SK-N-SH treated with all-trans-retinoic acid at 6 μM for 48 hours (cell line): Measurements from ENCODE around the gene GBP4.
"Not testable (repeated sequence)": the region's sequence is repeated elsewhere in the genome, so short reads cannot be mapped to it uniquely, and the experiment has no call there.

ENCODE experiments used
- ATAC-seq: fragments of 200-7000 bp; cut with Tn5 transposase; 3 replicates; pipeline ENCODE4 v1.9.1; 2020; ENCODE audit warnings: mild to moderate bottlenecking, moderate library complexity
- ARNTL ChIP-seq: fragments of 450-650 bp; formaldehyde crosslinking; IDR thresholded peaks from 2 replicates; pipeline ENCODE4 v1.5.0; 2020; ENCODE audit warnings: low read depth, mild to moderate bottlenecking, moderate library complexity, borderline replicate concordance
- BACH2 ChIP-seq: fragments of 250-450 bp; sonication (Bioruptor Pico); IDR thresholded peaks from 2 replicates; pipeline ENCODE4 v1.9.0; 2021; ENCODE audit warnings: mild to moderate bottlenecking, borderline replicate concordance
- CSRNP3 ChIP-seq: fragments of 250-450 bp; sonication (Bioruptor Pico); IDR thresholded peaks from 2 replicates; pipeline ENCODE4 v1.5.1; 2021; ENCODE audit warnings: mild to moderate bottlenecking, moderate library complexity
- ESRRG ChIP-seq: fragments of 250-450 bp; sonication (Bioruptor Pico); IDR thresholded peaks from 2 replicates; pipeline ENCODE4 v1.6.1; 2021; ENCODE audit warnings: mild to moderate bottlenecking
- GLIS3 ChIP-seq: fragments of 250-450 bp; sonication (Bioruptor Pico); IDR thresholded peaks from 2 replicates; pipeline ENCODE4 v1.5.0; 2020; ENCODE audit warnings: mild to moderate bottlenecking, moderate library complexity
- OSR1 ChIP-seq: fragments of 250-450 bp; sonication (Bioruptor Pico); IDR thresholded peaks from 2 replicates; pipeline ENCODE4 v1.8.0; 2022; ENCODE audit warnings: moderate library complexity, mild to moderate bottlenecking, inconsistent platforms
- POU6F1 ChIP-seq: fragments of 250-450 bp; sonication (Bioruptor Pico); IDR thresholded peaks from 2 replicates; pipeline ENCODE4 v1.8.0; 2021; ENCODE audit warnings: low read depth, mild to moderate bottlenecking, moderate library complexity, borderline replicate concordance
- RARB ChIP-seq: fragments of 250-450 bp; sonication (Bioruptor Pico); IDR thresholded peaks from 2 replicates; pipeline ENCODE4 v1.8.0; 2021; ENCODE audit warnings: mild to moderate bottlenecking, moderate library complexity
- SNAI2 ChIP-seq: fragments of 250-450 bp; sonication (Bioruptor Pico); IDR thresholded peaks from 2 replicates; pipeline ENCODE4 v1.5.0; 2020; ENCODE audit warnings: mild to moderate bottlenecking, moderate library complexity
- TCF4 ChIP-seq: fragments of 250-450 bp; sonication (Bioruptor Pico); IDR thresholded peaks from 2 replicates; pipeline ENCODE4 v1.8.0; 2021; ENCODE audit warnings: mild to moderate bottlenecking, moderate library complexity, borderline replicate concordance
- ZFP3 ChIP-seq: fragments of 250-450 bp; sonication (Bioruptor Pico); IDR thresholded peaks from 2 replicates; pipeline ENCODE4 v1.5.0; 2020; ENCODE audit warnings: mild to moderate bottlenecking, moderate library complexity
- ZFP30 ChIP-seq: fragments of 450-650 bp; formaldehyde crosslinking; IDR thresholded peaks from 2 replicates; pipeline ENCODE4 v1.5.0; 2022; ENCODE audit warnings: mild to moderate bottlenecking, moderate library complexity
- ZNF565 ChIP-seq: fragments of 450-650 bp; formaldehyde crosslinking; conservative IDR thresholded peaks from 2 replicates; pipeline ENCODE4 v1.5.0; 2020; ENCODE audit warnings: low read depth, mild to moderate bottlenecking, moderate library complexity
- ZNF70 ChIP-seq: fragments of 450-650 bp; formaldehyde crosslinking; IDR thresholded peaks from 2 replicates; pipeline ENCODE4 v1.5.0; 2020; ENCODE audit warnings: mild to moderate bottlenecking, moderate library complexity
- ZNF8 ChIP-seq: fragments of 450-650 bp; formaldehyde crosslinking; IDR thresholded peaks from 2 replicates; pipeline ENCODE4 v1.5.0; 2020; ENCODE audit warnings: mild to moderate bottlenecking, moderate library complexity
- TF ChIP-seq, protein P1 (sequence below): fragments of 250-450 bp; sonication (Bioruptor Pico); IDR thresholded peaks from 2 replicates; pipeline ENCODE4 v1.5.1; 2020; ENCODE audit warnings: low read depth, mild to moderate bottlenecking, moderate library complexity
- TF ChIP-seq, protein P2 (sequence below): fragments of 250-450 bp; sonication (Bioruptor Pico); IDR thresholded peaks from 2 replicates; pipeline ENCODE4 v1.5.0; 2020; ENCODE audit warnings: mild to moderate bottlenecking, moderate library complexity

The GBP4 gene, protein sequence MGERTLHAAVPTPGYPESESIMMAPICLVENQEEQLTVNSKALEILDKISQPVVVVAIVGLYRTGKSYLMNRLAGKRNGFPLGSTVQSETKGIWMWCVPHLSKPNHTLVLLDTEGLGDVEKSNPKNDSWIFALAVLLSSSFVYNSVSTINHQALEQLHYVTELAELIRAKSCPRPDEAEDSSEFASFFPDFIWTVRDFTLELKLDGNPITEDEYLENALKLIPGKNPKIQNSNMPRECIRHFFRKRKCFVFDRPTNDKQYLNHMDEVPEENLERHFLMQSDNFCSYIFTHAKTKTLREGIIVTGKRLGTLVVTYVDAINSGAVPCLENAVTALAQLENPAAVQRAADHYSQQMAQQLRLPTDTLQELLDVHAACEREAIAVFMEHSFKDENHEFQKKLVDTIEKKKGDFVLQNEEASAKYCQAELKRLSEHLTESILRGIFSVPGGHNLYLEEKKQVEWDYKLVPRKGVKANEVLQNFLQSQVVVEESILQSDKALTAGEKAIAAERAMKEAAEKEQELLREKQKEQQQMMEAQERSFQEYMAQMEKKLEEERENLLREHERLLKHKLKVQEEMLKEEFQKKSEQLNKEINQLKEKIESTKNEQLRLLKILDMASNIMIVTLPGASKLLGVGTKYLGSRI

DNA sequence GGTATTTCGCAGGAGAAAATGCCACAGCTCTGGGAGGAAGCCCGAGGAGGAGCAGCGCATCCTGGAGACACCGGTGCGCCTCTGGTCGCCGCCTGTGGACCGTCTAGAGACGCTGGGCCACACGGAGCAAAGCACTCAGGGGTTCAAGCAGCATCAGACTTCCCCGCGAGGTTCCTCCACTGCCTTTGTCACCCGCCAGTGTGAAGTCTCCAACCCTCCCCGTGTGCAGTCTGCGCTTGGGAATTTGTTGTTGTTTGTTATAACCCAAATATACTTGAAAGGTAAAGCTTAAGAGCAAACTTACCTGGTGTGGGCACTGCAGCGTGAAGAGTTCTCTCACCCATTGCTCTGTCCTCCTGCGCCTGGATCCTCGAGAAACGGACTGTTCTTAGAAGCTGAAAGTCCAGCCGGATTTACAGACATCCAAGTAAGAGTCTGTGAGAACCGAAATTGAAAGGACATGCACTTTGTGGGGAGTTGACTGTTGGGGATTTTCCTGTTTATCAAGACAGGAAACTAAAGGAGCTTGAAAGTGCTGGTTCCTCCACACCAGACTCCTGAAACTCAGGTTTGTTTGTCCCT is at the start of gene GBP4:
GBP4 (minus strand) TSS at position 452 of the 582 bp plus-strand sequence; CDS start at position 344, 108 bp downstream.
- TF ChIP-seq ESRRG (CRISPR knock-in tag) (no peak), BACH2 (no peak)
- no peak for ATAC-seq

GRCh38 chr1:89243046-89243445 is 44.3 kb upstream of the GBP4 start:
- no peak for ATAC-seq
- no peak for TF ChIP-seq ZNF70 (CRISPR knock-in tag)
- no peak for TF ChIP-seq ARNTL (CRISPR knock-in tag)
- no peak for TF ChIP-seq ZFP30
- no peak for TF ChIP-seq TCF4 (CRISPR knock-in tag)
- TF ChIP-seq, protein P1, sequence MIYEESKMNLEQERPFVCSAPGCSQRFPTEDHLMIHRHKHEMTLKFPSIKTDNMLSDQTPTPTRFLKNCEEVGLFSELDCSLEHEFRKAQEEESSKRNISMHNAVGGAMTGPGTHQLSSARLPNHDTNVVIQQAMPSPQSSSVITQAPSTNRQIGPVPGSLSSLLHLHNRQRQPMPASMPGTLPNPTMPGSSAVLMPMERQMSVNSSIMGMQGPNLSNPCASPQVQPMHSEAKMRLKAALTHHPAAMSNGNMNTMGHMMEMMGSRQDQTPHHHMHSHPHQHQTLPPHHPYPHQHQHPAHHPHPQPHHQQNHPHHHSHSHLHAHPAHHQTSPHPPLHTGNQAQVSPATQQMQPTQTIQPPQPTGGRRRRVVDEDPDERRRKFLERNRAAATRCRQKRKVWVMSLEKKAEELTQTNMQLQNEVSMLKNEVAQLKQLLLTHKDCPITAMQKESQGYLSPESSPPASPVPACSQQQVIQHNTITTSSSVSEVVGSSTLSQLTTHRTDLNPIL: no peak
- no peak for TF ChIP-seq BACH2
- TF ChIP-seq, protein P2, sequence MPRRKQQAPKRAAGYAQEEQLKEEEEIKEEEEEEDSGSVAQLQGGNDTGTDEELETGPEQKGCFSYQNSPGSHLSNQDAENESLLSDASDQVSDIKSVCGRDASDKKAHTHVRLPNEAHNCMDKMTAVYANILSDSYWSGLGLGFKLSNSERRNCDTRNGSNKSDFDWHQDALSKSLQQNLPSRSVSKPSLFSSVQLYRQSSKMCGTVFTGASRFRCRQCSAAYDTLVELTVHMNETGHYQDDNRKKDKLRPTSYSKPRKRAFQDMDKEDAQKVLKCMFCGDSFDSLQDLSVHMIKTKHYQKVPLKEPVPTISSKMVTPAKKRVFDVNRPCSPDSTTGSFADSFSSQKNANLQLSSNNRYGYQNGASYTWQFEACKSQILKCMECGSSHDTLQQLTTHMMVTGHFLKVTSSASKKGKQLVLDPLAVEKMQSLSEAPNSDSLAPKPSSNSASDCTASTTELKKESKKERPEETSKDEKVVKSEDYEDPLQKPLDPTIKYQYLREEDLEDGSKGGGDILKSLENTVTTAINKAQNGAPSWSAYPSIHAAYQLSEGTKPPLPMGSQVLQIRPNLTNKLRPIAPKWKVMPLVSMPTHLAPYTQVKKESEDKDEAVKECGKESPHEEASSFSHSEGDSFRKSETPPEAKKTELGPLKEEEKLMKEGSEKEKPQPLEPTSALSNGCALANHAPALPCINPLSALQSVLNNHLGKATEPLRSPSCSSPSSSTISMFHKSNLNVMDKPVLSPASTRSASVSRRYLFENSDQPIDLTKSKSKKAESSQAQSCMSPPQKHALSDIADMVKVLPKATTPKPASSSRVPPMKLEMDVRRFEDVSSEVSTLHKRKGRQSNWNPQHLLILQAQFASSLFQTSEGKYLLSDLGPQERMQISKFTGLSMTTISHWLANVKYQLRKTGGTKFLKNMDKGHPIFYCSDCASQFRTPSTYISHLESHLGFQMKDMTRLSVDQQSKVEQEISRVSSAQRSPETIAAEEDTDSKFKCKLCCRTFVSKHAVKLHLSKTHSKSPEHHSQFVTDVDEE: no peak
- no peak for TF ChIP-seq GLIS3 (CRISPR knock-in tag)
- TF ChIP-seq ESRRG (CRISPR knock-in tag): no peak
- TF ChIP-seq ZFP3 (CRISPR knock-in tag): no peak
- TF ChIP-seq ZNF8: no peak
- no peak for TF ChIP-seq POU6F1 (CRISPR knock-in tag)
- TF ChIP-seq OSR1 (CRISPR knock-in tag): no peak
- TF ChIP-seq ZNF565 (CRISPR knock-in tag): no peak
- no peak for TF ChIP-seq RARB
- TF ChIP-seq, all 23 proteins: peak for 0

GRCh38 chr1:89221341-89221740 is 22.6 kb upstream of the GBP4 start:
- TF ChIP-seq TCF4 (CRISPR knock-in tag) (no peak), SNAI2 (CRISPR knock-in tag) (no peak)
- TF ChIP-seq, protein P1: no peak
- no peak for ATAC-seq

GRCh38 chr1:89219851-89220250 is 21.1 kb upstream of the GBP4 start:
- not testable (repeated sequence) for ATAC-seq

DNA sequence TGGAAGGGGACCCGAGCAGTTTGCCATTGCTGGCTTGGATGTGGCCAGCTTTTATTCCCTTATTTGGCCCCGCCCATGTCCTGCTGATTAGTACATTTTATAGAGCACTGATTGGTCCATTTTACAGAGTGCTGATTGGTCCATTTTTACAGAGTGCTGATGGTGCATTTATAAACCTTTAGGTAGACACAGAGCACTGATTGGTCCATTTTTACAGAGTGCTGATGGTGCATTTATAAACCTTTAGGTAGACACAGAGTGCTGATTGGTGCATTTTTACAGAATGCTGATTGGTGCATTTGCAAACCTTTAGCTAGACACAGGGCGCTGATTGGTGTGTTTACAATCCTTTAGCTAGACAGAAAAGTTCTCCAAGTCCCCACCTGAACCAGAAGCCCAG is 20.2 kb upstream of the GBP4 start:
- not testable (repeated sequence) for ATAC-seq

DNA sequence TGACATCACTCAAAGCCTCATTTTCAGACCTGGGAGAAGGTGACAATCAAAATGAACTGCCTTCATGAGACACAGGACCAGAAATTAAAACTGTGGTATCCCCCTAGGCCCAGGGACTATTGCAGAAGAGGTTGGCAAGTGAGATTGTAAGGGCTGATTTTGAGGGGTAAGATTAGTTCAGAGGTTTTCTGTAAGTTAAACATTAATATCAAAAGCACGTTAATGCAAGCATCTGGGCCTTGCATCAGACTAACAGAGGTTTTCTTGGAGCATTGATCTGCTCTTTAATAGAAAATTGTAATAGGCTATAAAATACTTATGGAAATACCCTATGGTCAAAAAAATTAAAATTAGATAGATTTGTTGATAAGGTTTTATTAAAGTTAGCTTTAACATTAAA is 14.6 kb upstream of the GBP4 start:
- ATAC-seq: no peak
- TF ChIP-seq, protein P1: no peak
- TF ChIP-seq ARNTL (CRISPR knock-in tag): no peak
- TF ChIP-seq SNAI2 (CRISPR knock-in tag): no peak
- TF ChIP-seq OSR1 (CRISPR knock-in tag): no peak
- no peak for TF ChIP-seq ESRRG (CRISPR knock-in tag)
- no peak for TF ChIP-seq ZNF8
- no peak for TF ChIP-seq CSRNP3 (CRISPR knock-in tag)
- TF ChIP-seq RARB: no peak
- TF ChIP-seq, protein P2: no peak
